Nucleus accumbens (tissue), 56 donors: ENCODE data around the gene PRSS36.
"Not testable (repeated sequence)": the region's sequence is repeated elsewhere in the genome, so short reads cannot be mapped to it uniquely, and the experiment has no call there.

Source experiments
- DNase-seq, 56 donors: peaks; one replicate each; lab custom pipeline; 2025; lab: John Stamatoyannopoulos, UW

Gene PRSS36

DNA sequence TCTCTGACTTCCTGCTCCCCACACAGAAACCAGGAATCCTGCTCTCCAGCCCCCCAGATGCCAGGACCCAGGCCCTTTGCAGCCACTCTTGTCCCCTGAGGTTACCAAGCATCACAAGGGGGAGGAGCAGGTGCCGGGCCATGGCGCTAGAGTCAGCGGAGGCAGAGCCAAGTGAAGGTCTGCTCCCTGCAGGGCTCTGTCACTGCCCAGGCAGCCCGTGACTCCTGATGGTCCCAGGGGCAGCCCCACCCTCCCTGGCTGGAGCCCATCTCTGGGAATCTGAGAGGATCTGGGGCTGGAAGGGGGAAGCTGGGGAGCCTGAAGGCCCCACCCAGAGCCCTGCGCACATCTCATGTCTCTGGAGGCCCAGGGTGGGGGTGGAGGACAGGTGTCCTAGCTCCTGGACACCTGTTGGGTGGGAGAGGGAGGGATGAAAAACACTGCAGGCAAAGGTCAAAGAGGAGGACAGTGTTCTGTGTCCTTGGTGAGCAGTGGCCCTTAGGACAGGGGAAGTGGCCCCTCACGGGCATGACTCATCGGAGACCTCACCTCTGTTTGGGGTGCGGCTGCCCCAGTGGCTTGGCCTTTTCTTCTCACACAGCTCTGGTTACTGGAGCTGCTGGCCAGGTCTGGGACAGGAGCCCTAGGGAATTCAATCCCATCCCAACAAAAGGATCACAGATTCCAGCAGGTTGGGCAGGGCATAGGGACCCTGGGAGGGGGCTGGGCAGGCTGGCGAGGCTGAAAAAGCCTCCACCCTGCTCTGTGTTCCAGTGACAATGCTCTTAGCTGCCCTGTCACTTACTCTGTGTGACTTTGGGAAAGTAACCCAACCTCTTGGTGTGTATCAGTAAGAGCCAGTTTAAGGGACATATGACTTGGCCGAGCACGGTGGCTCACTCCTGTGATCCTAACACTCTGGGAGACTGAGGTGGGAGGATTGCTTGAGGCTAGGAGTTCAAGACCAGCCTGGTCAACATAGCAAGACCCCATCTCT is at the start of gene PRSS36:
Gene PRSS36, minus strand, starts transcription at position 173 of the 997 bp plus-strand sequence. Its CDS starts 31 bp downstream, at position 142.
- DNase-seq, result no peak

DNA sequence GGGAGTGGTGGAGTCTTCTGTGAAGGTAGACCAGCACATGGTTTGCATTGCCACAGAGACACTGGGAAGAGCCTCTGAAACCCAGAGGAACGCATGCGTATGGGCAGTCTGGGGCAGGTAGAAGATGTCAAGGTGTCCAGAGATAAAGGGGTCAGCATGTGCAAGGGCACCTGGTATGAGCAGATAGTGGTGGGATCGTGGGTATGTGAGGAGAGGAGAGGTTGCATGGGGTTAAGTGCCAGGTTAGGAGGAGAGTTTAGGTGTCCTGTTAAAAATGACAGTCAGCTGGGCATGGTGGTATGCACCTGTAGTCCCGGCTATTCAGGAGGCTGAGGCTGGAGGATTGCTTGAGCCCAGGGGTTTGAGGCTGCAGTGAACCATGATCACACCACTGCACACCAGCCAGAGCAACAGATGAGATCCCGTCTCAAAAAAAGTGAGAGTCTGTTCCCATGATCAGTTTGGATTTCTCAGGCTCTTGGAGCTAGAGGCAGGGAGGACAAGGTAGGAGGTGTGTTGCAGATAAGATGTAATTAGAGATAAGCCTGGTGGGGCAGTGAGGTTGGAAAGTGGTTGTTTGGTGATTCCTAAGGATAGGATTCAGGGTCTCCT is 49.7 kb upstream of the PRSS36 start:
- no peak for DNase-seq

DNA sequence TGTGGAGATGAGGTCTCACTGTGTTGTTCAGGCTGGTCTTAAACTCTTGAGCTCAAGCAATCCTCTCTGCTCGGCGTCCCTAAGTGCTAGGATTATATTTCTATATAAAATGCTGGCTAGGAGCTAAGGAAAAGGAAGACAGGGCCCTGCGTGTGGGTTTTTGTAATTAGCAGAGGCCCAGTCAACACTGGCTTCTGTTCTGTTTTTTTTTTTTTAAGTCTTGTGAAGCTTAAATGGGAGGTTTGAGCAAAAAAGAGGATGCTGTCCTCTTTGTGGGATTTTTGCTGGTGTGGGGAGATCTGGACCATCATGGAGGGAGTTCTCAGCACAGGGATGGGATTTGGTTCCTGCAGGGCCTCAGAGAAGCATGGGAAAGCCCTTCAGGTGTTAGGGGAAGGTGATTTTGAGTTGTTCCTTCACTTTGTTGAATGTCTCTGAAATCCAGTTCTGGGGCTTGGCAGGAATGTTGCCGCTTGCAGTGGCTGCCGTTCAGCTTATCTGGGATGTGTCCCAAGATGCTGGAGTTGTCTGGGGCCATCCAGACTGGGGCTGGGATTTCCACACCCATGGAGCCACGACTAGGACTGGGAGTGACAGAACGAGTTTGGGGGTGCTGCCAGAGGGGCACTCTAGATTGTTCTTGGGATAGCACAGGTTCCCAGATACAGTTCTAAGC is 48.5 kb upstream of the PRSS36 start:
- DNase-seq, result no peak

DNA sequence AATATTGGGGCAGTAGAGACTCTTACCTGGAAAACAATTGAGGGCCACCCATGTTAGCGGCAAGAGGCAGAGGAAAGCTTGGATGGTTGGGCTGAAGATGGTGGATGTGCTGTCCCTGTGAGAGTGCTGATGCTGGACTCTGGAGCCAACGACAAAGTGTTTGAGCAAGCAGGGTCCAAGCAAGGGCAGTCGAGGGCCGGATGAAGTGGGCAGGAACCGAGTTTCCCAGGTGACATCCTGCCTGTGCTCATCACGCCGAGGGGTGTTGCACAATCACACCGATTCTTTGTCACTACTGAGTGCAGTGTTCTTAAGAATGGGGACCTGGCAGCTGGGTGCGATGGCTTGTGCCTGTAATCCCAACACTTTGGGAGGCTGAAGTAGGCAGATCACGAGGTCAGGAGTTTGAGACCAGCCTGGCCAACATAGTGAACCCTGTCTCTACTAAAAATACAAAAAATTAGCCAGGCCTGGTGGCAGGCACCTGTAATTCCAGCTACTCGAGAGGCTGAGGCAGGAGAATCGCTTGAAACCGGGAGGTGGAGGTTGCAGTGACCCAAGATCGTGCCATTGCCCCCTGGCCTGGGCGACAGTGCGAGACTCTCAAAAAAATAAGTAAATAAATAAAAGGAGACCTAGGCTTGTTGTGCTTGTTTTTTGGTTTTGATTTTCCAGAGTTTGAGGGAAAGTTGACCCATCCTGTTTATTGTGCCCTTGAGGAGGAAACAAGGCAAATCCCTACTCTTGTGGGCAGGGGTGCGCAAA is 46.6 kb upstream of the PRSS36 start:
- DNase-seq, result no peak

DNA sequence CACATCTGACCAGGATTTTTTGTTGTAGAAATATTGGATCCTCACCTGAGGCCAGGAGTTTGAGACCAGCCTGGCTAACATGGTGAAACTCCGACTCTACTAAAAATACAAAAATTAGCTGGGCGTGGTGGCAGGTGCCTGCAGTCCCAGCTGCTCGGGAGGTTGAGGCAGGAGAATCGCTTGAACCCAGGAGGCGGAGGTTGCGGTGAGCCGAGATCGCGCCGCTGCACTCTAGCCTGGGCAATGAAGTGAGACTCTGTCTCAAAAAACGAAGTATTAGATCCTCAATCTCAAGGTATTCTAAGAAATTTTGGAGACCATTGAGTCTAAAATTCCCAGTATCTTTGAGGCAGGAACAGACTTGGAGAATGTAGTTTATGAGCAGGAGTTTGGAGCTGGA is 46.0 kb upstream of the PRSS36 start:
- DNase-seq, result not testable (repeated sequence)

DNA sequence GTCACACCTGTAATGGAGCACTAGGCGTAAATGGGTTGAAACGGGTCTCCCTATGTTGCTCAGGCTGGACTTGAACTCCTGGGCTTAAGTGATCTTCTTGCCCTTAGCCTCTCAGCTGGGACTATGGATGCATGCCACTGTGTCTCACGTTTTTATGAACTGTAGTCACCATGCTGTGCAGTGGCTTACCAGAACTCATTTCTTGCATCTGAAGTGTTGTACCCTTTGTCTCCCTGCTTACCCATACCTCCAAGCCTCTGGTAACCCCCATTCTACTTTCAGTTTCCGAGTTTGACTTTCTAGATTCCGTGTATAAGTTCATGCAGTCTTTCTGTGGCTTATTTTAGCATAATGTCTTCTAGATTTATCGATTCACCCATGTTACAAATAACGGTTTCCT is 45.0 kb upstream of the PRSS36 start:
- DNase-seq, result no peak

DNA sequence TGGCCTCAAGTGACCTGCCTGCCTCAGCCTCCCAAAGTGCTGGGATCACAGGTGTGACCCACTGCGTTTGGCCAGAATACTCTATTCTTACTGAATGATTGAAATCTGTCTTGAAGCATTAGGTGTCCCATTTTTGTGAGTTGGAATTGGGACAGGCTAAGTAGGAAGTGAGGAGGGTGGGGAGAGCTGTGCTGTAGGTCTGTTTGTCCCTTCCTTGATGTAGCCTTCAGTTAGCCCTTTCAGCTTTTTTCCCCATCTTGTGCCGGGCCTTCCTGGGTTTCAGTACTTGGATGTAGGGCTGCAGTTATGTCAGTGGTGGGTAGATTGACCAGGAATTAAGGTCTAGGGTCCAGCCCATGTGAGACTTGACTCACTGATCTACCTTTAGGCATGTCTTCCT is 44.0 kb upstream of the PRSS36 start:
- DNase-seq, result no peak

DNA sequence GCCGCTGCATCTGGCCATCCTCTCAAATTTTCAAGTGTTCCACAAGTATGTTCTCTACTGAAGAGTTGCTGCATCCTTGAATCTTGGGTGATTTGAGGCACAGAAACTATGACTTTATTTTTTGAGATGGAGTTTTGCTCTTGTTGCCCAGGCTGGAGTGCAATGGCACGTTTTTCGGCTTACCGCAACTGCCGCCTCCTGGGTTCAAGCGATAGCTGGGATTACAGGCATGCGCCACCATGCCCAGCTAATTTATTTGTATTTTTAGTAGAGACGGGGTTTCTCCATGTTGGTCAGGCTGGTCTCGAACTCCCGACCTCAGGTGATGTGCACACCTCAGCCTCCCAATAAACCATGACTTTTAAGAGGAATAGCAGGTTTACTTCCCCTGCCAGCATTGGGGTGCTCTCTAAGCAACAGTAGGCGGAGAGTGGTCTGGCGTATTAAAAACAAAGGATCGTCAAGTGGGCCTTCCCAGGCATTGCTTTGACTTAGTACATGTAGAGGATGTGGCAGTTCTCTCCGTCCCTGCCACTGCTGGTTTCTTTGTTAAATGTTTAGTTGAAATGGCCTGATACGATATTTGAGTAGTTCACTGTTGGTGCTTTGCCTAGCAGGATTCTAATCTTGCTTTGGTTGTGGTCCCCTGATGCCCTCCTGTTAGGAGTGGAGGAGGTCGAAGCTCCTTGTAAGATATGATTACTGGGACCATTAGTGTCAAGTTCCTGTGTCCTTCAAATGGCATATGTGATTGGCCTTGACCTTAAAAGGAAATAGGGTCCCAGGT is 43.2 kb upstream of the PRSS36 start:
- DNase-seq, result no peak

DNA sequence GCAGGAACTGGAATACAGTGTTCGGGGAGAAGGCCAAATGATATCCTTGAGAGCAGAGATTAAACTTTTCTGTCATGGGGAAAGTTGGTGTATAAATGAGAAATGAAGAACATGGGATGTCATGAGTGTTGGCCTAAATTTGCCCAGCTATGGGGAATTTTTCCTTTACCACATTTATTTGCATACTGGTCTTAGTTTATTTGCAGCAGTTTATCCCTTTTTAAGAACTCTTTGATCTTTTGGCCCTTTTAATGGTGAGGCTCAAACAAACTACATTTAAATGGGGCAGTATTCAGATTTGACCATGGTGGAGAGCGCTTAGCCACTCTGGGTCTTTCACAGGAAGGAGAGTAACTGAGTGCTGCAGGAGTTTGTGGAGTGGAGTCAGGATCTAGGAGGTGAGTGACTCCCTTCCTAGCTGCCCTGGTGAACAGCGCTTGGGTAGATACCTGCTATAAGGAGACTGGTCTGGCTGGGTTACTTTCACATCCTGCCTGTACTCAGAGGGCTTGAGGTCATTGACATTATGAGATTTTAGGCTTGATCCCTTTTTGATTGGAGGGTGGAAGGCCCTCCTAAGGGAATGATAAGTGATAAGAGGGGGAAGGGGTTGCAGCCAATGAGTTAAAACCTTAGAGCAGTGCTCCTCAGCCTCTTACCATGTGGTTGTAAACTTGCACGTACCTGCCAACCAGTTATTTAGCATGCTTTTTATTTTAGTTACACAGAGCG is 42.0 kb upstream of the PRSS36 start:
- DNase-seq, result no peak

DNA sequence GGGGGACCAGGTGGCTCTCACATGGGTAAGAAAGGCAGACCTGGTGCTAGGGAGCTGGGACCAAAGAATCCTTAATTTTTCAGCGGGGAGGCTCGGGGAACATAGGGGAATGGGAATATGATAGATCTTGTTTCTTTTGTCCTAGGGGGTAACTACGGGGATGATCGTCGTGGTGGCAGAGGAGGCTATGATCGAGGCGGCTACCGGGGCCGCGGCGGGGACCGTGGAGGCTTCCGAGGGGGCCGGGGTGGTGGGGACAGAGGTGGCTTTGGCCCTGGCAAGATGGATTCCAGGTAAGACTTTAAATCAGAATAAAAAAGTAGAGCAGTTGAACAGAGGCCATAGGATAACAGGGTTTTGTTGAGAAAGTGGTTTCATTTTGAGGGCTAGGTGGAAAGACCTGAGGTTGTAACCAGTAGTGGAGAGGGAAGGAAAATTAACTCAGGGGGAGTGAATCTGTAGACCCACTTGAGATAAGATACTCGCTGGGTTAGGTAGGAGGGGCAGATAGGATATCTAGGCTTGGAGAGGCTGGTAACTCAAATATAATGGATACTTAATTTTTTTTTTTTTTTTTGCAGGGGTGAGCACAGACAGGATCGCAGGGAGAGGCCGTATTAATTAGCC is 41.1 kb upstream of the PRSS36 start:
- no peak for DNase-seq

DNA sequence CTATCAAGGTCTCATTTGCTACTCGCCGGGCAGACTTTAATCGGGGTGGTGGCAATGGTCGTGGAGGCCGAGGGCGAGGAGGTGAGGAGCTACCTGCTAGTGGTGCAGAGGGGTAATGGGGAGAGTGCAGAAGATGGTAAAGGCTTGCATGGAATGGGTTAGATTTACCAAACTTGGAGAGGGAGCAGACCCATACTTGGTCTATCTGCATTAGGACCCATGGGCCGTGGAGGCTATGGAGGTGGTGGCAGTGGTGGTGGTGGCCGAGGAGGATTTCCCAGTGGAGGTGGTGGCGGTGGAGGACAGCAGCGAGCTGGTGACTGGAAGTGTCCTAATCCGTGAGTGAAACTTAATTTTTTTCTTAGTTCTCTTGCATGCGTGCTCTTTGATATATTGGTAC is 40.2 kb upstream of the PRSS36 start:
- DNase-seq, result no peak

DNA sequence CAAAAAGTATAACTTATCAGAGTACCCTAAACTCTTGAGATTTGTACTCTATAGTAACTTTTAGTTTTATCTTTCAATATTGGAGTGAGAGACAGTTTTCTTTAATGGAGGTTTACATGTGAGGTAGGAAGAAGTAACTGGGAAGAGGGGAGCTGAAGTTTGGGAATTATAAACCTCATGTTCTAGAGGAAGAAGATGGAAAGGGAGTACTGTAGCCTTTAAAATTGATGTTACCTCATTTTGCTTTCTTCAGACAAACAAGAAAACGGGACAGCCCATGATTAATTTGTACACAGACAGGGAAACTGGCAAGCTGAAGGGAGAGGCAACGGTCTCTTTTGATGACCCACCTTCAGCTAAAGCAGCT is 39.5 kb upstream of the PRSS36 start:
- DNase-seq, result no peak

DNA sequence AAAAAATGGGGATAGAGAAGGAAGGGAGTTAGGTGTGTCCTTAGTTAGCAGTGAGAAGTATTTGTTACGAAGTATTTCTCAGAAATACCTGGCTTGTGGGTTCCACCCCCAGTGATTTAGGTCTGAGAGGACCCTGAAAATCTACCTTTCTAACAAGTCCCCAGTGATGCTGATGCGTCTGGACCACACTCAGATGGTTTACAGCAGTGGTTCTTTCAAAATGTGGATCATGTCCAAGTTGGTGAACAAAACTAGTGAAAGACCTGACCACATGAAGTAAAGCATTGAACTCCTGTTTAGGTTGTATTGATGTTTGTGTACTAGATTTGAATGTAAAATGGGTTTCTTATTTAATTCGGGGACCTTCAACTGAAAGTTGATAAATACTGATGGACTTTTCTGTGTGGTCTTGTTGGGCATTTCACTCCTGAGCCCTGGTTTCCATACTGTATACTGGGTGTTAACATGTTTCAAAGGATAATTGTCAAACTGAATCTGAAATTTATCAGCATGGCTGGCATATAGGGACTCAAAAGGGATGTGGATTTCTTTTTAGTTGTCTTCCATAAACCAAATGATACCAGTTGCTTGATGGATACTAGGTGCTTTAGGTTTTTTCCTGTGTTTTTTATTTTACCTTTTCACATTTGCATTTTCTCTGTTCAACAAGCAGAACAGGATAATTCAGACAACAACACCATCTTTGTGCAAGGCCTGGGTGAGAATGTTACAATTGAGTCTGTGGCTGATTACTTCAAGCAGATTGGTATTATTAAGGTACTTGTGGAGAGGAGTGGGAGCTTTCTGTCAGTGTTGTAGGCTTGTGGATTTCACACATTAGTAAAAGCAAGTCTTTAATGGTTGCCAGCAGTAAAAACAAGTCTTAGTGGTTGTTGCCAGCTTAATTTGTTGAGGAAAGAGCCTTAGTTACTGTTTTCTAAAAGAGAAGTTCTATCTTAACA is 38.9 kb upstream of the PRSS36 start:
- no peak for DNase-seq

DNA sequence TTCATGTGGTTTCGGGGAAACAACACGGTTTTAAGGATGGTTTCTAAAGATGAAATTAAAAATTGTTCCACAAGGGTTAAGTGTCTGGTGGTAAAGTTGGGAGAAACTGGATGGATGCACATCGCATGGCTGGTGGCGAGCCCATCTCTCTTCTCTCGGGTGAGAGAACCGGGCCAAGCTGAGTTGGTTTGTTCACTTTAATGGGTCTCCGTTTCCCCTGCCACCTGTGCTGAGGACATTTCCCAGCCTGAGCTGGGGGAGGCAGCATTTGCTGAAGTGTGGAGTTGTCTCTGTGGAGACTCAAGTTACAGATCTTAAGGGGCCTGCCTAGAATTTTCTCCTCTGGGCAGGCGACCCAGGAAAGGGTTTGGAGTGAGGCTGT is 37.9 kb upstream of the PRSS36 start:
- no peak for DNase-seq

DNA sequence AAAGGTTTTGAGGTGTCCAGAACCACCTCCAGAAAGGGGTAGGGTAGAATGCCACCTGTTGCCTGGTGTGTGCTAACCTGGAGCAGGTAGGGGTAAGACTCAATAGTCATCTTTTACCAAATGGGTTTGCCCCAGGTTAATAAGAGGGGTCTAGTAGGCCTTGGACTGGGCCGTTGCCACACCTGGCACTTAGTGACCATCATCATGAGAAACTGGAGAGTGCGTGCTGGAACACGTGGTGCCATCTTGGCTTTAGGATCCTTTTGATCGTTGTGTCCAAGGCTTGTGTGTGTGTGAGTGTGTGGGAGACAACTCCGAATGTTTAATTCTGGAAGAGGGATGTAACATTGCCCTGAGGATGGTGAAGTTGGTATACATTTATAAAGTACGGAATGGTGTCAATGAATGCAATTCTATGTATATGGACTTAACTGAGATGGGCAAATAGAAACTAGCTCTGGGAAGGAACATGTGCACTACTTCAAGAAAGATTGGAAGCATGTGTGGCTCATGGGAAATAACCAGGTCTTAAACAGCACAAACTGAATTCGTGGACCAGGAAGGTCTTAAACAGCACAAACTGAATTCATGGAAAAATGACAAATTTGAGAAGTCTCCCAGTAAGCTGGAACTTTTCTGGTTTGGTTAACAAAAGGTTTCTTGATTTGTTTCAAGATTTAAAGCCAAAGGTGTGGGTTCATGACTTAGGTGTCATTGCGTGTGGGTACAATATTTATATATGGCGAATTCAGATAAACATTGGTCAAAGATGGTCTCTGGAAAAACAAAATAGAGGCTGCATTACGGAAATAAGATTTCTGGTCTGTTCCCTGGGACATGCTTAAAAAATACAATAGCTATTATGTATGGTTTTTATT is 37.3 kb upstream of the PRSS36 start:
- no peak for DNase-seq

DNA sequence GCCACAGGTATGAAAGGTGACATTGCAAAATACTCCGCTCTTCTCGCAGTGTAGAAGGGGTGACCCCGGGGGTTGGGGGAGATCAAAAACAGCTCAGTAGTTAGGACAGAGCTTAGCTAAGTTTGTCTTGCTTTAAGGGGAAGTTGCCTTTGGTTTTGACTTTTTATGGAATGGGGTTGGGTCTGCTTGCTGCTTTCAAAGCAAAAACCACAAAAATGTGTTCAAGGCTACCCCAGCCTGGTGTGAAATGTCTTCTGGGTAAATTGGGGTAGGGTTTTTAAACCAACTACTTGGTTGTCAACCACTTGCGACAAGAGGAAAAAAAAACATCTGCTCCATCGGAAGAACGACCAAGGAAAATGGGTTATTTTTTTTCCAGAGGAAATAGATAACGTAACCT is 36.3 kb upstream of the PRSS36 start:
- DNase-seq, result no peak

DNA sequence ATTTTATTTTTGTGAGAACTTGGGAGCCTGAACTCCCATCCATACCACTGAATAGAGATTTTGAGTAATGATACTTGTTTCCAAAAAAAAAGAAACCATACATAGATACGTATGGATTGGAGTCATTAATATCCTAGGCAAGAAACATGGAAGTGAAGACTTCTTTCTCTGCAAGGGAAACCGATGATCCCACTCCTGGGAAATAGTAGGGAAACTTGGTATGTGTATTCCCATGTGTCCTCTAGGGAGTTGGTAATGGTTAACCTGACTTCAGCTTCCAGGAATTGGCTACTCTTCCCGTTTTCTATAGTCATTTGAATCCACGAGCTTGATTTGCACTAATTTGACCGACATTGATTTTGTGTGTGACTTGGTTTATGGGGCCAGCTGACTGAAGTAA is 35.5 kb upstream of the PRSS36 start:
- no peak for DNase-seq
